SK-N-SH (cell line): ENCODE data around the gene VPS51. TPM values are rescaled to one million over a fixed set of nuclear protein-coding genes. Genes with fewer than 3 reads are reported as not detected.

Experiments
- CTCF ChIA-PET: fragments of 300-600, 350-600 bp; formaldehyde crosslinking; extraction: SDS; loops from one replicate; lab custom pipeline; 2021; lab: Yijun Ruan, JAX
- POLR2A ChIA-PET: fragments of 350-600 bp; sonication (Branson Sonifier 250); formaldehyde crosslinking; extraction: SDS; loops from one replicate; lab custom pipeline; 2020; ENCODE audit warnings: antibody characterized with exemption, inconsistent platforms; lab: Yijun Ruan, JAX
- DNase-seq: peaks from one replicate; pipeline ENCODE4 v3.0.0; 2012
- H2AFZ ChIP-seq: fragments of 200-600 bp; sonication (generic); 2 replicates; pipeline ENCODE4 v1.8.1; 2016; ENCODE audit warnings: antibody characterized with exemption, mild to moderate bottlenecking, low read depth
- H3F3A ChIP-seq: fragments of 200-600 bp; sonication (generic); replicated peaks from 2 replicates; pipeline ENCODE3; 2016; ENCODE audit warnings: antibody characterized with exemption, mild to moderate bottlenecking; ENCODE audit not compliant: insufficient read depth
- H3K27ac ChIP-seq, 2 experiments: fragments of 200-500 bp in 1 of 2; fragments of 200-600 bp in 1 of 2; sonication (Bioruptor generic) in 1 of 2; sonication (generic), shearing (Covaris generic) in 1 of 2; 2 replicates each; pipeline versions ENCODE4 v1.5.1 to v1.6.1; 2014 to 2016; ENCODE audit warnings: low read depth in 2 of 2, inconsistent platforms in 1 of 2, low read length in 1 of 2, mild to moderate bottlenecking in 1 of 2, mixed read lengths in 1 of 2
- H3K27me3 ChIP-seq: fragments of 200-600 bp; sonication (generic), shearing (Covaris generic); 2 replicates; pipeline ENCODE4 v1.6.1; 2016; ENCODE audit warnings: mixed run types; ENCODE audit not compliant: insufficient read depth
- H3K36me3 ChIP-seq, 2 experiments: fragments of 200-500 bp in 1 of 2; fragments of 200-600 bp in 1 of 2; sonication (Bioruptor generic) in 1 of 2; sonication (generic) in 1 of 2; replicated peaks in 1 of 2; 2 replicates each; pipeline versions ENCODE3 to v1.5.1; 2014 to 2016; ENCODE audit warnings: low read length in 1 of 2, mild to moderate bottlenecking in 1 of 2; ENCODE audit not compliant: insufficient read depth in 2 of 2, control insufficient read depth in 1 of 2
- H3K4me1 ChIP-seq, 2 experiments: fragments of 200-500 bp in 1 of 2; fragments of 200-600 bp in 1 of 2; sonication (Bioruptor generic) in 1 of 2; sonication (generic), shearing (Covaris generic) in 1 of 2; 2 replicates each; pipeline versions ENCODE4 v1.5.1 to v1.6.1; 2014 to 2016; ENCODE audit warnings: low read depth in 1 of 2, low read length in 1 of 2, mixed run types in 1 of 2; ENCODE audit not compliant: insufficient read depth in 2 of 2, control insufficient read depth in 1 of 2
- H3K4me2 ChIP-seq: fragments of 200-600 bp; sonication (generic), shearing (Covaris generic); 2 replicates; pipeline ENCODE4 v1.6.1; 2017; ENCODE audit warnings: mixed run types
- H3K4me3 ChIP-seq, 2 experiments: fragments of 200-500 bp in 1 of 2; fragments of 200-600 bp in 1 of 2; sonication (Bioruptor generic) in 1 of 2; sonication (generic), shearing (Covaris generic) in 1 of 2; 2 replicates each; pipeline versions ENCODE4 v1.5.1 to v1.8.1; 2014 to 2016; ENCODE audit warnings: low read depth in 2 of 2, inconsistent platforms in 1 of 2, low read length in 1 of 2, mild to moderate bottlenecking in 1 of 2, mixed read lengths in 1 of 2, moderate library complexity in 1 of 2
- H3K79me2 ChIP-seq: fragments of 200-600 bp; sonication (generic); 2 replicates; pipeline ENCODE4 v1.8.1; 2017; ENCODE audit warnings: mild to moderate bottlenecking; ENCODE audit not compliant: insufficient read depth
- H3K9ac ChIP-seq: fragments of 200-600 bp; sonication (generic); 2 replicates; pipeline ENCODE4 v1.6.1; 2017; ENCODE audit warnings: mixed run types
- H3K9me2 ChIP-seq: fragments of 200-600 bp; sonication (generic); 2 replicates; pipeline ENCODE4 v1.6.1; 2017; ENCODE audit warnings: mixed run types
- H3K9me3 ChIP-seq: fragments of 200-600 bp; sonication (generic); 2 replicates; pipeline ENCODE4 v1.6.1; 2017; ENCODE audit warnings: mixed run types, mild to moderate bottlenecking, moderate library complexity
- H4K20me1 ChIP-seq: fragments of 200-600 bp; sonication (generic); 2 replicates; pipeline ENCODE4 v1.6.1; 2017; ENCODE audit warnings: mild to moderate bottlenecking, mixed run types; ENCODE audit not compliant: insufficient read depth
- CHD2 ChIP-seq: fragments of 150-350 bp; IDR thresholded peaks from 2 replicates; pipeline ENCODE4 v1.6.1; 2018; ENCODE audit warnings: low read length; ENCODE audit not compliant: partially characterized antibody
- FOXJ3 ChIP-seq: sonication (generic); formaldehyde crosslinking; IDR thresholded peaks from 2 replicates; pipeline ENCODE4 v1.5.1; 2020; ENCODE audit warnings: mild to moderate bottlenecking, missing genetic modification reagents
- GATA2 ChIP-seq: sonication (generic); formaldehyde crosslinking; IDR thresholded peaks from 2 replicates; pipeline ENCODE4 v1.5.0; 2020; ENCODE audit warnings: mild to moderate bottlenecking, missing genetic modification reagents
- JUND ChIP-seq: IDR thresholded peaks from 2 replicates; pipeline ENCODE4 v1.4.0; 2012
- MAX ChIP-seq: IDR thresholded peaks from 2 replicates; pipeline ENCODE4 v1.4.0; 2012; ENCODE audit warnings: low read depth
- MXI1 ChIP-seq: IDR thresholded peaks from 2 replicates; pipeline ENCODE4 v1.6.1; 2012; ENCODE audit warnings: mild to moderate bottlenecking, low read depth, low read length, improper control_type of control experiment
- NFIC ChIP-seq: IDR thresholded peaks from 2 replicates; pipeline ENCODE4 v1.4.0; 2012; ENCODE audit warnings: borderline replicate concordance
- PBX3 ChIP-seq: IDR thresholded peaks from 2 replicates; pipeline ENCODE4; 2012
- POLR2AphosphoS5 ChIP-seq: IDR thresholded peaks from 2 replicates; pipeline ENCODE4 v1.6.1; 2012; ENCODE audit warnings: low read depth, low read length
- RCOR1 ChIP-seq: fragments of 150-350 bp; IDR thresholded peaks from 2 replicates; pipeline ENCODE4 v1.6.1; 2017; ENCODE audit warnings: antibody characterized with exemption, low read length
- RFX5 ChIP-seq: IDR thresholded peaks from 2 replicates; pipeline ENCODE4 v1.6.1; 2012; ENCODE audit warnings: mild to moderate bottlenecking, improper control_type of control experiment, low read length
- RXRA ChIP-seq: IDR thresholded peaks from 2 replicates; pipeline ENCODE4 v1.4.0; 2012; ENCODE audit warnings: low read depth, mild to moderate bottlenecking, borderline replicate concordance
- SIN3A ChIP-seq: IDR thresholded peaks from 2 replicates; pipeline ENCODE4 v1.6.1; 2012; ENCODE audit warnings: low read depth, mild to moderate bottlenecking, low read length, moderate library complexity, borderline replicate concordance
- SMC3 ChIP-seq: IDR thresholded peaks from 2 replicates; pipeline ENCODE4 v1.6.1; 2012; ENCODE audit warnings: low read depth, low read length, improper control_type of control experiment
- TAF1 ChIP-seq: IDR thresholded peaks from 2 replicates; pipeline ENCODE4 v1.6.1; 2012; ENCODE audit warnings: low read depth, mild to moderate bottlenecking, low read length, moderate library complexity, borderline replicate concordance
- TCF12 ChIP-seq: IDR thresholded peaks from 2 replicates; pipeline ENCODE4 v1.4.0; 2012
- WGBS: methylation state at CpG from one replicate; pipeline ENCODE4 v1.1.6; 2017; ENCODE audit warnings: low lambda C conversion rate; 5-methylcytosine and 5-hydroxymethylcytosine counted together
- polyA plus RNA-seq, 3 experiments: library from polyadenylated mRNA; depleted of rRNA; stranded (reverse); fragments of >200 nt; gene quantifications; 2 replicates each; pipeline ENCODE4 v1.2.3, GENCODE V29; 2012
- TF ChIP-seq, protein P1 (sequence below): IDR thresholded peaks from 2 replicates; pipeline ENCODE4 v1.6.1; 2012; ENCODE audit warnings: mild to moderate bottlenecking, low read depth, low read length, moderate library complexity

The VPS51 gene
- polyA plus RNA-seq, 1 of the 3 experiments (the other 2 are of a cell fraction): 59.9 TPM

DNA sequence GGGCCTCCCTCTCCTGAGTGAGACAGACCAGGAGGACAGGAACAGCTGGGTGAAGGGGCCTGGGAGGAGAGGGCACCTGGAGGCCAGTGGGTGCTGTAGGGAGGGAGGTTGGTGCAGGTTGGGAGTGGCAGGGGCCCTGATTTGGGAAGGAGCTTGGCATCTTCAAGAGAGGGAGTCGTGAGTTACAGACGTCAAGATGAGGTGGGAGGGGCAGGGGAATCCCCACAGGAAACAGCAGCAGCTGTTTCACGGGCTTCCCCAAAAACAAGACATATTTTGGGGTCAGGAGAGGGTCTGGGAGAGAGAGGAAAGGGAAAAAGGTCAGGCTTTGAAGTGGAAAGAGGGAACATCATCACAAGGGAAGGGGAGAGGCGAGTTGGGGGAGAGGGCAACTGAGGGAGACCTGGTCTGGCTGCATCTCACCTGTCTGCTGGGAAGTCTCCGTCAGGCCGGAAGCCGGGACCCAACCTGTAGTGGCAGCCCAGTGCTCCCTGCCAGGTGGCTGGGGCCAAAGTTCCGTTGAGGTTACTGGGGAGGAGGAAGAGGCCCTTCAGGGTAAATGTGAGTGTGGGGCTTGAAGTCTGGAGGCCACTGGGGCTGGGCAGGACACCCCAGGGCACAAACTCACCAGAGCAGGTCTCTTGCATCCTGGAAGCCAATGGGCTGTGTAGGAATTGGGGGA, 42.0 kb upstream of the VPS51 start:
- no peak overlapping the region for H3K27ac ChIP-seq
- no peaks in the 10 kb centered on the region for H3K4me1 ChIP-seq
- no peaks in the 10 kb centered on the region for H3K79me2 ChIP-seq
- WGBS: 65% methylated on average over 8 of the region's 8 CpGs
- H3K9ac ChIP-seq: no peak overlapping the region
- no peak overlapping the region for H3K4me2 ChIP-seq
- H4K20me1 ChIP-seq: no peaks in the 10 kb centered on the region
- H3K36me3 ChIP-seq: no peaks in the 10 kb centered on the region
- H3K9me3 ChIP-seq: no peaks in the 10 kb centered on the region
- POLR2A ChIA-PET: no interaction called here
- H3K4me3 ChIP-seq: no peak overlapping the region
- peaks cover 3% of the 10 kb centered on the region for H3F3A ChIP-seq
- H2AFZ ChIP-seq: no peak overlapping the region
- no peaks in the 10 kb centered on the region for H3K9me2 ChIP-seq
- CTCF ChIA-PET: interaction anchor here (1.0 to 1.2 kb wide), 2 partner anchors 40 to 65 kb away, joined by 3 to 4 read pairs; partner anchors contain the start of gene ARL2
- TF ChIP-seq FOXJ3 (CRISPR knock-in tag) (no peak), MXI1 (no peak), SMC3 (no peak)
- no peak for DNase-seq
- H3K27me3 ChIP-seq: no peaks in the 10 kb centered on the region

GRCh38 chr11:65055538-65055937, 40.5 kb upstream of the VPS51 start:
- Histone ChIP-seq H3K9ac (no peak overlapping the region), H3K9me3 (no peaks in the 10 kb centered on the region), H2AFZ (no peak overlapping the region), H4K20me1 (no peaks in the 10 kb centered on the region), H3K27me3 (no peaks in the 10 kb centered on the region), H3K9me2 (no peaks in the 10 kb centered on the region), H3F3A (peaks cover 3% of the 10 kb centered on the region), H3K27ac (no peak overlapping the region), H3K4me3 (no peak overlapping the region), H3K36me3 (no peaks in the 10 kb centered on the region), H3K79me2 (no peaks in the 10 kb centered on the region), H3K4me2 (no peak overlapping the region), H3K4me1 (no peaks in the 10 kb centered on the region)
- CTCF ChIA-PET: interaction anchor here (1.2 kb wide), 1 partner anchor 56 kb away, joined by 3 read pairs; the partner anchor contains the start of gene TM7SF2
- DNase-seq: no peak
- POLR2A ChIA-PET: interaction anchor here (0.7 kb wide), 1 partner anchor 333 kb away, joined by 4 read pairs; no protein-coding TSS in a partner anchor
- TF ChIP-seq MAX: no peak
- no peak for TF ChIP-seq TAF1
- TF ChIP-seq FOXJ3 (CRISPR knock-in tag): no peak
- TF ChIP-seq GATA2: no peak
- no peak for TF ChIP-seq CHD2
- no peak for TF ChIP-seq RCOR1
- WGBS: 17% methylated on average over 1 of the region's 1 CpG

- no peaks in the 10 kb centered on the region for H3K4me1 ChIP-seq
- no peak for DNase-seq
- H3K4me2 ChIP-seq: no peak overlapping the region
- H3K36me3 ChIP-seq: no peaks in the 10 kb centered on the region
- POLR2A ChIA-PET: no interaction called here
- peaks cover 3% of the 10 kb centered on the region for H3F3A ChIP-seq
- no peaks in the 10 kb centered on the region for H3K9me2 ChIP-seq
- no peak overlapping the region for H2AFZ ChIP-seq
- H4K20me1 ChIP-seq: no peaks in the 10 kb centered on the region
- H3K9ac ChIP-seq: no peak overlapping the region
- no peaks in the 10 kb centered on the region for H3K9me3 ChIP-seq
- H3K79me2 ChIP-seq: no peaks in the 10 kb centered on the region
- TF ChIP-seq POLR2AphosphoS5 (no peak), GATA2 (no peak), PBX3 (no peak), NFIC (no peak), RXRA (no peak), TAF1 (no peak), SIN3A (no peak), TCF12 (no peak), RFX5 (no peak), FOXJ3 (CRISPR knock-in tag) (no peak), JUND (no peak)
- TF ChIP-seq, protein P1, sequence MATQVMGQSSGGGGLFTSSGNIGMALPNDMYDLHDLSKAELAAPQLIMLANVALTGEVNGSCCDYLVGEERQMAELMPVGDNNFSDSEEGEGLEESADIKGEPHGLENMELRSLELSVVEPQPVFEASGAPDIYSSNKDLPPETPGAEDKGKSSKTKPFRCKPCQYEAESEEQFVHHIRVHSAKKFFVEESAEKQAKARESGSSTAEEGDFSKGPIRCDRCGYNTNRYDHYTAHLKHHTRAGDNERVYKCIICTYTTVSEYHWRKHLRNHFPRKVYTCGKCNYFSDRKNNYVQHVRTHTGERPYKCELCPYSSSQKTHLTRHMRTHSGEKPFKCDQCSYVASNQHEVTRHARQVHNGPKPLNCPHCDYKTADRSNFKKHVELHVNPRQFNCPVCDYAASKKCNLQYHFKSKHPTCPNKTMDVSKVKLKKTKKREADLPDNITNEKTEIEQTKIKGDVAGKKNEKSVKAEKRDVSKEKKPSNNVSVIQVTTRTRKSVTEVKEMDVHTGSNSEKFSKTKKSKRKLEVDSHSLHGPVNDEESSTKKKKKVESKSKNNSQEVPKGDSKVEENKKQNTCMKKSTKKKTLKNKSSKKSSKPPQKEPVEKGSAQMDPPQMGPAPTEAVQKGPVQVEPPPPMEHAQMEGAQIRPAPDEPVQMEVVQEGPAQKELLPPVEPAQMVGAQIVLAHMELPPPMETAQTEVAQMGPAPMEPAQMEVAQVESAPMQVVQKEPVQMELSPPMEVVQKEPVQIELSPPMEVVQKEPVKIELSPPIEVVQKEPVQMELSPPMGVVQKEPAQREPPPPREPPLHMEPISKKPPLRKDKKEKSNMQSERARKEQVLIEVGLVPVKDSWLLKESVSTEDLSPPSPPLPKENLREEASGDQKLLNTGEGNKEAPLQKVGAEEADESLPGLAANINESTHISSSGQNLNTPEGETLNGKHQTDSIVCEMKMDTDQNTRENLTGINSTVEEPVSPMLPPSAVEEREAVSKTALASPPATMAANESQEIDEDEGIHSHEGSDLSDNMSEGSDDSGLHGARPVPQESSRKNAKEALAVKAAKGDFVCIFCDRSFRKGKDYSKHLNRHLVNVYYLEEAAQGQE: no peak
- H3K27me3 ChIP-seq: no peaks in the 10 kb centered on the region
- WGBS: 95% methylated on average over 6 of the region's 6 CpGs
- H3K4me3 ChIP-seq: no peak overlapping the region
- H3K27ac ChIP-seq: no peak overlapping the region
- CTCF ChIA-PET: interaction anchor here (1.1 to 1.3 kb wide), 2 partner anchors 19 to 43 kb away, joined by 3 to 6 read pairs; partner anchors contain the start of gene ARL2
Observed at GRCh38 chr11:65056999-65057398, 39.0 kb upstream of the VPS51 start.
